Measurements from ENCODE around the gene TPSG1.
"Not testable (repeated sequence)": the region's sequence is repeated elsewhere in the genome, so short reads cannot be mapped to it uniquely, and the experiment has no call there.

TPSG1 gene

GRCh38 chr16:1230084-1230470, 5.0 kb upstream of the TPSG1 start, which contains the start of gene TPSB2:
Gene TPSB2, minus strand, starts transcription at chr16:1230184. Its CDS starts 233 bp downstream, at chr16:1229951.
- DNase-seq = not testable (repeated sequence)

- DNase-seq = not testable (repeated sequence)
Observed at GRCh38 chr16:1229476-1229875, 4.4 kb upstream of the TPSG1 start.

- not testable (repeated sequence) for DNase-seq
Observed at GRCh38 chr16:1228227-1228626, 3.2 kb upstream of the TPSG1 start.

GRCh38 chr16:1226692-1227091, 1.6 kb upstream of the TPSG1 start:
- not testable (repeated sequence) for DNase-seq

GRCh38 chr16:1225728-1226311, 752 bp upstream of the TPSG1 start:
- not testable (repeated sequence) for DNase-seq

DNA sequence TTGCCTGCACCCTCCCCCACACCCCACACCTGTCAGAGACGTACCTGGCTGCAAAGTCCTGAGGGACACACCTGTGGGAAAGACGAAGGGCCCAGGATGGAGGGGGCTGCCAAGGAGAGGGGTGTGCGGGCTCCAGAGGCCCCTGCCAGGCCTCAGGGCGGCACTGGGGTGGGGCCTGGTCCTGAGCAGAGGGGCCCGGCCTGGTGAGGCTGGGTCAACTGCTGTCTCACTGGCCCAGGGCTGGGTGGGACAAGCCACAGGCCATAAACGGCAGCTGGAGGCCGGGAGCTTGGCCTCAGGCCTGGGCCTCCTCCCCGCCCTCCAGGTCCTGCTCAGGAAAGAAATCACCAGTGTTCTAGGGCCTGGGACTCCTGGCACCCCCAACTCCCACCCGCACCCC, 510 bp downstream of the TPSG1 start:
- DNase-seq = no peak

- no peak for DNase-seq
Observed at GRCh38 chr16:1223355-1224214, 1.5 kb downstream of the TPSG1 start.

- DNase-seq = no peak
Observed at GRCh38 chr16:1222553-1223354, 2.3 kb downstream of the TPSG1 start.

- DNase-seq = no peak
Observed at GRCh38 chr16:1221628-1222552, 3.2 kb downstream of the TPSG1 start.

GRCh38 chr16:1220841-1221627, 4.0 kb downstream of the TPSG1 start:
- no peak for DNase-seq

DNA sequence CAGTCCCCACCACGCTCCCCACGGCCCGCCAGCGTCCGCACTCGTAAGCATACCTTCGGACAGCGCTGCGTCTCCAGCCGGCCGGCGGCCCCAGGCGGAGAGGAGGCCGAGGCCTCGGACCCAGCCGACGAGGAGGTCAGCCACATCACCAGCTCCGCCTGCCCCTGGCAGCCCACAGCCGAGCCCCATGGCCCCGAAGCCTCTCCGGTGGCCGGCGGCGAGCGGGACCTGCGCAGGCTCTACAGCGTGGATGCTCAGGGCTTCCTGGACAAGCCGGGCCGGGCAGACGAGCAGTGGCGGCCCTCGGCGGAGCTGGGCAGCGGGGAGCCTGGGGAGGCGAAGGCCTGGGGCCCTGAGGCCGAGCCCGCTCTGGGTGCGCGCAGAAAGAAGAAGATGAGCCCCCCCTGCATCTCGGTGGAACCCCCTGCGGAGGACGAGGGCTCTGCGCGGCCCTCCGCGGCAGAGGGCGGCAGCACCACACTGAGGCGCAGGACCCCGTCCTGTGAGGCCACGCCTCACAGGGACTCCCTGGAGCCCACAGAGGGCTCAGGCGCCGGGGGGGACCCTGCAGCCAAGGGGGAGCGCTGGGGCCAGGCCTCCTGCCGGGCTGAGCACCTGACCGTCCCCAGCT, 4.9 kb downstream of the TPSG1 start:
- no peak for DNase-seq

DNA sequence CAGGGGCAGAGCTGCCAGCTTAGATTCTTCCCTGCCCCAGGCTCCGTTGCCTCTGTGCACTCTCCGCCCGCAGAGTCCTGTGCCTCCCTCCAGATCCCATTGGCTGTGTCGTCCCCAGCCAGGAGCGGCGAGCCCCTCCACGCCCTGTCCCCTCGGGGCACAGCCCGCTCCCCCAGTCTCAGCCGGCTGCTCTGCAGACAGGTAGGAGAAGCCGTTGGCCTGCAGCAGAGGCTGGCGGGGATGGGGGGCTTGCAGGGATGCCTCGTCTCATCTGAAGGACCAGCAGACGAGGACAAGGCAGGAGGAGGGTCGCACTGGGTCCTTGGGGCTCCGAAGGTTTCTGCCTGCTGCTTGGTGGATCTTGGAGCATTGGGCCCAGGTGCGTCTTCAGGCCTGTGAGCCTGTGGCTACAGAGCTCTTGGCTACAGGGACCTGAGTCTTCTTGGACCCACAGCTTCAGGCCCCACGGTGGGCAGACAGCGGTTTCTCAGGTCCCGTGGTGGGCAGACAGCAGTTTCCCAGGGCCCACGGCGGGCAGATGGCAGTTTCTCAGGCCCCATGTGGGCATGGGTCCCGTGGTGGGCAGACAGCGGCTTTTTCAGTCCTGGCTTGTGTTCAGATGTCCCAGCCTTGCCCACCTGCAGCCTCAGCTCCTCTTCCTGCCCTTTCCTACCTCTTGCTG, 6.0 kb downstream of the TPSG1 start:
- DNase-seq = no peak

DNA sequence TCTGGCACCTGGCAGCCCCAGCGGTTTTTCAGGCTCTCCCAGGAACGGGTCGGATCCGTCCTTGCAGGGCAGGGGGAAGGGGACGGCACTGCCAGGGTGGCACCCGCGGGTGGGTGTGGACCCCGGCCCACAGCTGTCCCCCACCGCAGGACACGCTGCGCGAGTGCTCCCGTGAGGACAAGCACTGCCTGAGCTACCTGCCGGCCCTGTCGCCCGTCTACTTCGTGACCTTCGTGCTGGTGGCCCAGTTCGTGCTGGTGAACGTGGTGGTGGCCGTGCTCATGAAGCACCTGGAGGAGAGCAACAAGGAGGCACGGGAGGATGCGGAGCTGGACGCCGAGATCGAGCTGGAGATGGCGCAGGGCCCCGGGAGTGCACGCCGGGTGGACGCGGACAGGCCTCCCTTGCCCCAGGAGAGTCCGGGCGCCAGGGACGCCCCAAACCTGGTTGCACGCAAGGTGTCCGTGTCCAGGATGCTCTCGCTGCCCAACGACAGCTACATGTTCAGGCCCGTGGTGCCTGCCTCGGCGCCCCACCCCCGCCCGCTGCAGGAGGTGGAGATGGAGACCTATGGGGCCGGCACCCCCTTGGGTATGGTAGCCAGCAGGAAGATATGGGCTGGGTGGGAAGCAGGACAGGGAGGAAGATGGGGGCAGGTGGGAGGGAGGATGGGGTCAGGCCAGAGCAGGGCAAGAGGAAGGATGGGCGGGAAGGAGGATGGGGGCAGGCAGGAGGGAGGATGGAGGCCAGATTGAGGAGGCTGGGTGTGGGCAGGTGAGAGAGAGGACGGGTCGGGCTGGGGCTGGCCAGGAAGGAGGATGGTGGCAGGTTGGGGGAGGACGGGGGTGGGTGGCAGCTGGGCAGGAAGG, 6.8 kb downstream of the TPSG1 start:
- DNase-seq = no peak

DNA sequence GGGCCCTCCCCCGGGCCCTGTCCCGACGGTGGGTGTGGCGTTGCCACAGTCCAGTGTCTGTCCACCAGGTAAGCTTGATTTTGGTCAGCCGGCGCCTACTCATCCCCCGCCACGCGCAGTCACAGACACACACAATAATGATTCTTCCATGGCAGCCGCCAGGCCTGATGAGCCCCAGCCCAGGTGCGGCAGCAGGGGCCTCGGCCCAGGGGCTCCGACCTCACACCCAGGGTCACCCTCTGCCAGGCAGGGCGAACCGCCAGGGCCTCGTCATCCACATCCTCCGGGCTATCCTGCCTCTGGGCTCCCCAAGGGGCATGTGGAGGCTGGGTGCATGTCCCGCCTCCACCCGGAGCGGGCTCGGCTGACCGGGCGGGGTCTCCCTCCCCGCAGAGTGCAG, 7.5 kb downstream of the TPSG1 start:
- DNase-seq = no peak

DNA sequence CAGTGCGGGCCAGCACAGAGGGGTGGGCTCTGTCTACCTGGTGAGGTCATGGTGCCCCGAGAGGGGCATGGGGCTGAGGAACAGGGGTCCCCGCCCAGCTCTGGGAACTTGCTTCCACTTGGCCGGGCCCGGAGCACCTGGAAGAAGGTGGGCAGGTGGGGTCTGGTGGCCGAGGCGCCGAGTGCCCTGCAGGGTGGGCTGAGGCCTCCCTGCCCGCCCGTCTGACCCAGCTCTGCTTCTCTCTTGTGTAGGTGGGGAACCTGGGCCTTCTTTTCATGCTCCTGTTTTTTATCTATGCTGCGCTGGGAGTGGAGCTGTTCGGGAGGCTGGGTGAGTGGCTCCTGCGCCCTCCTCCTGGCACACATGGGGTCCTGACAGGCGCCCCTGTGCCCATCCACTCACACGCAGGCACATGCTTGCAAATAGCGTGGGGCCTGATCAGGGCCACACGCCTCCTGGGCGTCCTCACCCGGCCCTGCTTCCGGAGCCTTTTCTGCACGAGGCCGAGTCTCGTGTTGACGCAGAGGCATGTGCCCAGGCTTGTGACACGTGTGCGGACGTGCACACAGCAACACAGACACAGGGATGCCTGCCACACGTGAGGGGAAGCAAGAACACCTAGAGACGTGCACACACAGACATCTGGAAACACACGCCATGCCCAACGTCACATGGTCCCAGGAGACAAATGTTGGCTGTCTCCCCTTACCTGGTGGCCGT, 8.2 kb downstream of the TPSG1 start:
- DNase-seq = no peak

- no peak for DNase-seq
Observed at GRCh38 chr16:1216296-1216619, 8.8 kb downstream of the TPSG1 start.

DNA sequence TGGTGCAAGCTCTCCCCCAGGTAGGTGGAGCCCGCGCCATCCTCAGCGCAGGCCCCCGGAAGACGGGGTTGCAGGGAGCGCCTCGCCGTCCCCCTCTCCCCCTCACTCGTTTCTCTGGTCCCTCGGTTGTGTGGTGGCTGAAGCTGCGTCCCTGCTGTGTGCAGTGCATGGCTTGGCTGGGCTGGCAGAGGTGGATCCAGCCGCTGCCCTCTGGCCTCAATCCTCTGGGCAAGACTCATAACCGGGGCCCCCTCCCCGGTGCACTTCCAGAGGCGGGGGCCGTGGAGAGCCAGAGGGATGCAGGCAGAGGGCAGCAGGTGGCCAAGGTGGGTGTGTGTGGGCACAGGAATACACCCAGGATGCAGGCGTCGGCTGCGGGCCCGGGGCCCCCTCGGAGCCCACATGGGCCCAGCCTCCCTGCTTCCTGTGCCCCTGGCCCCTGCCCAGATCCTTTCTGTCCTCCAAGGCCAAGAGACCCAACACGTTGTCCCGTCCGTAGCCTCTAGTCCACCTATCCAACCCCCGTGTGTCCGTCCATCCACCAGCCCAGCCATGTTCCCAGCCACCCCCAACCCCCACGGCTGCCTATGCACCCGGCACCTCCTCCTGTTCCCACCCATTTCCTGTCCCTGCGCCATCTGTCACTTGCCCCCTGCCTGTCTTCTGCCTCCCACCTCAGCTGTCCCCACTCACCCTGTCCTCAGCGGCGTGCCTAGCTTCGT, 9.3 kb downstream of the TPSG1 start:
- no peak for DNase-seq

DNA sequence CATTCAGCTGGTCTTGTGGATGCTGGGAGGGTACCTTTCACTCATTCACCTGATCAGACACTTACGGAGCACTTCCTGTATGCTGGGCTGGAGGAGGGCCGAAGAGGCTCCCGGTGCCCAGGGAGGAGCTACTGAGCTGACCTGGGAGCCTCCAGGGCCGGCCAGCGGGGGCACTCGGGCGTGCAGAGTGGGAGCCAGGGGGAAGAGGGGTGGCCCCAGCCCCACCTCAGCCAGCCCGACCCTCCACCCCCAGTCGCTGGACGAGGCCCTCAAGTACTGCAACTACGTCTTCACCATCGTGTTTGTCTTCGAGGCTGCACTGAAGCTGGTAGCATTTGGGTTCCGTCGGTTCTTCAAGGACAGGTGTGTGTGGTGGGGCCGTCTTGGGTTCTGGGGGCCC, 10.3 kb downstream of the TPSG1 start:
- DNase-seq = no peak
